Esophagus muscularis mucosa (tissue), 3 donors: ENCODE results near the gene ABCA1.

ENCODE experiments used
- CTCF ChIP-seq, 3 experiments: fragments of 200-600 bp in 2 of 3; fragments of 450-650 bp in 1 of 3; sonication (generic) in 2 of 3; IDR thresholded peaks; one replicate each; pipeline ENCODE4 v1.5.1; 2017 to 2019; ENCODE audit warnings: antibody characterized with exemption in 3 of 3, mild to moderate bottlenecking in 2 of 3, moderate library complexity in 1 of 3
- POLR2A ChIP-seq: fragments of 450-650 bp; IDR thresholded peaks from one replicate; pipeline ENCODE4 v1.6.1; 2017; ENCODE audit warnings: antibody characterized with exemption, moderate library complexity, mild to moderate bottlenecking, low read depth
- POLR2AphosphoS5 ChIP-seq, 2 donors: sonication (generic); formaldehyde crosslinking; IDR thresholded peaks; one replicate each; pipeline ENCODE4 v1.6.1; 2017; ENCODE audit warnings: antibody characterized with exemption in 2 of 2

- TF ChIP-seq CTCF (IDR thresholded peaks at IDR 0.05) (no peak), POLR2A (no peak), POLR2AphosphoS5 (IDR thresholded peaks at IDR 0.05) (no peak)
Observed at GRCh38 chr9:104788251-104788650, 139.7 kb downstream of the ABCA1 start.
